WI38 (cell line): ENCODE data around the gene DLST.

Source experiments
- H3K4me3 ChIP-seq: 2 replicates; pipeline ENCODE4 v1.5.1; 2011; ENCODE audit warnings: low read depth, mild to moderate bottlenecking, control low read depth, low read length
- CTCF ChIP-seq: IDR thresholded peaks from 2 replicates; pipeline ENCODE4 v1.5.1; 2012; ENCODE audit warnings: low read depth, mild to moderate bottlenecking, control low read depth, low read length

The DLST gene

GRCh38 chr14:74860899-74861733, 20.6 kb upstream of the DLST start:
- H3K4me3 ChIP-seq = no peak overlapping the region
- TF ChIP-seq CTCF = peak; percentile 71

DNA sequence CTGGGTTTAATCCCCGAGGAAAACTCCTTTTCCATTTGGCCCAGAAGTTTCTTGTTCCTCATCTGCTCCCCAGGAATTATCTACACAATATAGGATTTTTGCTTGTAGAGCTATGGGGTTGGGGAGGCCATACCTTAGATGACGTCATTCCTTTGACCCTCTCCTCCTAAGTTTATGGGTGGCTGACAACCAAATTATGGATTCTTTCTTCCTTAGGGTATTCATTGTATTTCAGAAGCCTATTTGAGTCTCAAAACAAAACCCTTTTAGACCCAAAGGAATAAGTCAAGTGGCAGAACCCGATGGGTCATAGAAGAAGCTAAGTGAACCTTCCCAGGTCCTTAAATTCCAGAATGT, 20.0 kb upstream of the DLST start:
- TF ChIP-seq CTCF = no peak
- H3K4me3 ChIP-seq = no peak overlapping the region

GRCh38 chr14:74863274-74863673, 18.4 kb upstream of the DLST start:
- no peak overlapping the region for H3K4me3 ChIP-seq
- TF ChIP-seq CTCF = no peak

- TF ChIP-seq CTCF = no peak
- no peak overlapping the region for H3K4me3 ChIP-seq
Observed at GRCh38 chr14:74864198-74864597, 17.5 kb upstream of the DLST start.

DNA sequence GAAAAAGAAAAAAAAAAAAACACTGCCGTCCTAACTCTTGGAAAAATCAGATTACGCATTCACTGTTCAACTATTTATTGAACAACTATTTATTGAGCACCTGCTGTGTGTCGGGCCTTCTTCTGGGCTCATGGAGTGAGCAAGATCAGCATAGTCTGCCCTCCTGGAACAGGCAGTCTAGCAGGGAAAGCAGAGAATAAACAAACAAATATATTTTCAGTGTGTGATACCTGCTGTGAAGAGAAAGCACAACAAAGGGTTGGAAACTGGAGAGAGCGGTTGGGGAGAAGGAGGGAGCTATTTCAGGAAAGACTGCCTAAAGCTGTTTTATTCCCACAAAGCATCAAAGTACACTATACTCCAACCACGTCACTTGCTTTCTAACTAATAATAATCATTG, 16.6 kb upstream of the DLST start:
- TF ChIP-seq CTCF = no peak
- no peak overlapping the region for H3K4me3 ChIP-seq

DNA sequence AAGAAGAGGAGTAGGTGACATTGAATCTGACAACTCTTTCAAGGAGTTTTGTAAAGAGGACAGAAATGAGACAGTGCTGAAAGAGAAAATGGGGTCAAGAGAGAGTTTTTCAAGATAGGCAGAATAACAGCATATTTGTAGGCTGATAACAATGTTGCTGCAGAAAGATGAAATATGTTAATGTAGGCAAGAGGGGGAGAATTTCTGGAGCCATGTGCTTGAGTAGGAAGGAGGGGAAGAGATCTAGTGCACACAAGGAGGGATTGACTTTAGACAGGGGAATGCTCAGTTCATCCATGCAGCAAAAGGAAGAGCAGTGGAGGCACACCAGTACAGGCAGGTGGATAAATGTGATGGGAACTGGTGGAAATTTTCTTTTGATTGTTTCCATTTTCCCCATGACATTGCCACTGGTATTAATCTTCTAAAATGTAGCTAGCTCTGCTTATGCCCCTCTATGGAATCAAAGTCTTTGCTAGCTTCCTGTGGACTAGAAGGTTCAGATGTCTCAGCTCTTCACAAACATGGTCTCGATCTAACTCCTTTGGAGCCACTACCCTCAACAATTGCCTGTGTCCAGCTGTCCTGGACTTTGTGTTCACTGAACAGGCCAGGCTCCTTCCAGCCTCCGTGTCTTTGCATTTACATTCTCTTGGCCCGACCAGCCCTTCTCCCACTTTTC, 14.9 kb upstream of the DLST start:
- TF ChIP-seq CTCF = no peak
- no peak overlapping the region for H3K4me3 ChIP-seq

- TF ChIP-seq CTCF = no peak
- H3K4me3 ChIP-seq = no peak overlapping the region
Observed at GRCh38 chr14:74867673-74868072, 14.0 kb upstream of the DLST start.
